ENCODE results near the gene ADAMTSL2. TPM values are rescaled to one million over a fixed set of nuclear protein-coding genes. Genes with fewer than 3 reads are reported as not detected.

The ADAMTSL2 gene
- total and polyA plus RNA-seq, 2 of the 13 experiments (the other 11 are each of a cell fraction or from before 2014, with no cell fraction given), result 1.9 to 3.8 TPM

DNA sequence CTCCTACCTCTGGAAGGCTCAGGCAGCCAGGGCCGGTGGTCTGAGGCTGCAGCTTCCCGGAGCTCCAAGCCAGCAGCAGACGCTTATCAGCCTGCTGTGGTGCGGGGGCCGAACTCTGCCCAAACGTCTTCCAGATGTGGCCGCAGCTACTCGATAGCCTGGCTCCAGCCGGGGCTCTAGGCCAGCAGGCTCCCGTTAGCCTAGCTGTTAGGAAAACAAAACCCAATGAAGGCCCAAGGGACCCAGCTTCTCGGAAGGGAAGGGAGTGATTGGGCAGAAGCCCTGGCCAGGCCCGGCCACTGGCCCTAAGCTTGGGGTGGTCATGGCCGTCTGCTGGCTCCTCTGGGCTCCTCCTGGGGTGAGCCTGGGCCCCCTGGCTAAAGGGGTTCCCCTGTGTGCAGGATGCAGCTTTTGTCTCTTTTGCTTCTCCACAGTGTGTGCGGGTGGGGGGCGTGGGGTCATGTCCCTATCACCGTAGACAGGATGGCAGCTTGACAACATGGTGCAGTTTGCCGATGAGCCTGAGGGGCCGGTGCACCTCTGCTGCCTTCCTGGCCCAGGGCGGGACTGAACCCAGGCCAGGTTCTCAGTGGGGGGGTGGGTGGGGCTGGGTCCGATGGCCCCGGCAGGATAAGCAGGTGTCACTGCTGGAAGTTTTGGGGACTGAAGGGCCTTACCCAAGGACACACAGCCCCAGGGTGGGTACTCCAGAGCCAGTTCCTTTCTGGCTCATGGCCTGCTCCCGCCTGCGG is 28.4 kb upstream of the ADAMTSL2 start (continued):
- TF ChIP-seq, protein P1, sequence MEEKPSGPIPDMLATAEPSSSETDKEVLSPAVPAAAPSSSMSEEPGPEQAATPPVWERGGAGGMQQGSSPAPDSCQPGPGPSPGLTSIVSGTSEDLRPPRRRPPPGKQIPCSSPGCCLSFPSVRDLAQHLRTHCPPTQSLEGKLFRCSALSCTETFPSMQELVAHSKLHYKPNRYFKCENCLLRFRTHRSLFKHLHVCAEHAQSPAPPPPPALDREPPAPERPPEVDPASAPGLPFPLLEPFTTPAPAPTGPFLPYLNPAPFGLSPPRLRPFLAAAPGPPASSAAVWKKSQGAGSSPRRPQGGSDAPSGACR (CRISPR knock-in tag; IDR thresholded peaks at IDR 0.05), result 0 out of 2 replicates have a peak, but pooled peaks have one; percentile 55
- TF ChIP-seq EED (CRISPR knock-in tag; IDR thresholded peaks at IDR 0.05), result no peak
- TF ChIP-seq NFE2L2 (IDR thresholded peaks at IDR 0.05; ENCODE audit: low read length), result no peak
- TF ChIP-seq ARNTL (CRISPR knock-in tag; IDR thresholded peaks at IDR 0.05), result no peak
- no peak; the same call in 1 of the 2 replicates for TF ChIP-seq ZNF761 (CRISPR knock-in tag; conservative IDR thresholded peaks at IDR 0.05)
- TF ChIP-seq ZNF883 (CRISPR knock-in tag; IDR thresholded peaks at IDR 0.05; ENCODE audit: not compliant biosample characterization), result no peak
- TF ChIP-seq ATRX (CRISPR knock-in tag; IDR thresholded peaks at IDR 0.05; ENCODE audit: borderline replicate concordance), result no peak
- TF ChIP-seq, protein P2, sequence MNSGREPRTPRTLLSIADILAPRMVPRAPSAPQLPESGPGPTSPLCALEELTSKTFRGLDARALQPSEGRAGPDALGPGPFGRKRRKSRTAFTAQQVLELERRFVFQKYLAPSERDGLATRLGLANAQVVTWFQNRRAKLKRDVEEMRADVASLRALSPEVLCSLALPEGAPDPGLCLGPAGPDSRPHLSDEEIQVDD (CRISPR knock-in tag; IDR thresholded peaks at IDR 0.05; ENCODE audit: borderline replicate concordance), result no peak
- no peak for TF ChIP-seq SETDB1 (CRISPR knock-in tag; IDR thresholded peaks at IDR 0.05; ENCODE audit: borderline replicate concordance)
- no peak for TF ChIP-seq DR1 (CRISPR knock-in tag; IDR thresholded peaks at IDR 0.05)
- TF ChIP-seq MBNL3 (CRISPR knock-in tag; conservative IDR thresholded peaks at IDR 0.05), result no peak
- no peak for TF ChIP-seq SP5 (CRISPR knock-in tag; IDR thresholded peaks at IDR 0.05; ENCODE audit: borderline replicate concordance, low read depth)

DNA sequence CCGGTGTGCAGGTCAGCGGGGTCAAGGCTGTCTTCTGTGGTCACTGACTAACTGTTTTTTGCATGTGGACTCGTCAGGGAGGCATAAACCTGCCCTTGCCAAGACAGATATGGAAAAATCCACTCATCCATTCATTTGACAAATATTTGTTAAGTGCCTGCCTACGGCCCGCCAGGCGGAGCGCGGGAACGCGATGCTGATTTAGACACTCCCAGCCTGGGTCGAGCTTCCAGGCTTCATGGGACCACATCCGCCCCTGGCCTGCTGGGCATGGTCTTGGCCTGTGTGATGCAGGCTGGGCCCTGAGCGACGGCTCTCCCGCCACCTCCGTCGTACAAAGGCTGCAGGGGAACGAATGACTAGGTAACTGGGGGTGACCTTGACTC is 27.9 kb upstream of the ADAMTSL2 start:
- H3K9ac ChIP-seq (ENCODE audit: insufficient read depth, low read depth, low read length), result no peak overlapping the region
- peak; percentile 98 for DNase-seq (ENCODE audit: low spot score)
- 0% methylated on average over 1 of the region's 18 CpGs for WGBS (ENCODE audit: low lambda C conversion rate)
- TF ChIP-seq, protein P3, sequence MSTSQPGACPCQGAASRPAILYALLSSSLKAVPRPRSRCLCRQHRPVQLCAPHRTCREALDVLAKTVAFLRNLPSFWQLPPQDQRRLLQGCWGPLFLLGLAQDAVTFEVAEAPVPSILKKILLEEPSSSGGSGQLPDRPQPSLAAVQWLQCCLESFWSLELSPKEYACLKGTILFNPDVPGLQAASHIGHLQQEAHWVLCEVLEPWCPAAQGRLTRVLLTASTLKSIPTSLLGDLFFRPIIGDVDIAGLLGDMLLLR (CRISPR knock-in tag; IDR thresholded peaks at IDR 0.05), result peak; percentile 58; the same call in 1 of the 2 replicates

More for the DNA sequence above, 27.9 kb upstream of the ADAMTSL2 start:
- ATAC-seq (peak; percentile 91), FAIRE-seq (peak; percentile 98)
- no peaks in the 10 kb centered on the region for H4K20me1 ChIP-seq (ENCODE audit: insufficient read depth, low read length)
- CTCF ChIA-PET (ENCODE audit: low intra/inter-chr PET ratio, low total read pairs), result no interaction called here
- peak overlapping the region in 1 of 3 experiments; percentile 30; a peak in 1 of 6 replicates for H3K4me3 ChIP-seq (replicated peaks in 1 of 3; ENCODE audit: insufficient read depth in 1 of 3, low read depth in 2 of 3, low read length in 3 of 3)
- H3K27ac ChIP-seq (ENCODE audit: extremely low read length, insufficient read depth, low read length), result peak overlapping the region; percentile 45
- no peaks in the 10 kb centered on the region for H3K36me3 ChIP-seq (replicated peaks in 1 of 2; ENCODE audit: control insufficient read depth in 1 of 2, insufficient read depth in 2 of 2, low read length in 2 of 2)
- no peaks in the 10 kb centered on the region for H3K79me2 ChIP-seq (ENCODE audit: insufficient read depth, low read length)
- in situ Hi-C loops (cut with HindIII; ENCODE audit: extremely low pct_ligation_motif_present, low pct_unique_long_range_greater_than_20kb), result no loop called here
- H3K4me1 ChIP-seq (ENCODE audit: insufficient read depth, low read length), result peaks cover 47% of the 10 kb centered on the region
- BruUV-seq (replicated peaks), result no TSS peak
- H3K27me3 ChIP-seq (ENCODE audit: control insufficient read depth in 1 of 2, insufficient read depth in 2 of 2, low read length in 2 of 2), result peaks cover 0 to 27% of the 10 kb centered on the region in 2 experiments; a peak in 3 of 5 replicates
- intact Hi-C loops (cut with micrococcal nuclease; ENCODE audit: unreplicated experiment), result no loop called here
- H3K4me2 ChIP-seq (ENCODE audit: low read depth, low read length), result peak overlapping the region; percentile 60
- POLR2A ChIA-PET, result interaction anchor here (0.7 to 1.7 kb wide), 8 partner anchors 10 to 231 kb away, joined by 3 to 7 read pairs (median 4); partner anchors contain the start of genes CACFD1, MED22, RPL7A and SARDH
- H2AFZ ChIP-seq (ENCODE audit: low read length), result no peak overlapping the region
- H3K9me3 ChIP-seq (ENCODE audit: low read length), result peaks cover 9% of the 10 kb centered on the region
